GM21423 (cell line): ENCODE data around the gene MAP3K12.

Experiments
- ATAC-seq: cut with Tn5 transposase; IDR thresholded peaks from one replicate; pipeline ENCODE4 v1.9.1; 2021; ENCODE audit warnings: mild to moderate bottlenecking, moderate library complexity; ENCODE audit not compliant: unreplicated experiment

The MAP3K12 gene

GRCh38 chr12:53510181-53510812 lies 11.0 kb upstream of the MAP3K12 start:
- no peak for ATAC-seq

- ATAC-seq = peak; percentile 90
Observed at GRCh38 chr12:53508534-53509170, 9.4 kb upstream of the MAP3K12 start.

GRCh38 chr12:53507603-53507885 lies 8.3 kb upstream of the MAP3K12 start:
- no peak for ATAC-seq

- ATAC-seq = no peak
Observed at GRCh38 chr12:53506881-53507602, 7.8 kb upstream of the MAP3K12 start, which contains the start of gene NPFF. Gene NPFF, minus strand, starts transcription at chr12:53507484. Its CDS starts 10 bp downstream, at chr12:53507474.

- no peak for ATAC-seq
Observed at GRCh38 chr12:53506450-53506785, 7.2 kb upstream of the MAP3K12 start.

- ATAC-seq = no peak
Observed at GRCh38 chr12:53505555-53506449, 6.5 kb upstream of the MAP3K12 start.

- ATAC-seq = no peak
Observed at GRCh38 chr12:53505086-53505485, 5.8 kb upstream of the MAP3K12 start.

GRCh38 chr12:53504004-53504920 lies 5.0 kb upstream of the MAP3K12 start:
- no peak for ATAC-seq

- no peak for ATAC-seq
Observed at GRCh38 chr12:53502983-53503728, 3.9 kb upstream of the MAP3K12 start.

- no peak for ATAC-seq
Observed at GRCh38 chr12:53502331-53502730, 3.1 kb upstream of the MAP3K12 start.

- ATAC-seq = no peak
Observed at GRCh38 chr12:53501615-53502181, 2.4 kb upstream of the MAP3K12 start.

- peak; percentile 80 for ATAC-seq
Observed at GRCh38 chr12:53500776-53501614, 1.7 kb upstream of the MAP3K12 start, which contains the start of gene TARBP2. Gene TARBP2, plus strand, starts transcription at chr12:53501283. Its CDS starts 126 bp downstream, at chr12:53501409.

- ATAC-seq = no peak
Observed at GRCh38 chr12:53500142-53500775, 1.0 kb upstream of the MAP3K12 start.

- no peak for ATAC-seq
Observed at GRCh38 chr12:53498235-53498630, 1.0 kb downstream of the MAP3K12 start.

- no peak for ATAC-seq
Observed at GRCh38 chr12:53497461-53497860, 1.8 kb downstream of the MAP3K12 start.

- ATAC-seq = no peak
Observed at GRCh38 chr12:53496752-53497032, 2.6 kb downstream of the MAP3K12 start.

GRCh38 chr12:53495903-53496751 lies 3.1 kb downstream of the MAP3K12 start:
- no peak for ATAC-seq
